Articular chondrocyte of knee joint (primary cell): ENCODE data around the gene MRGPRF. TPM values are rescaled to one million over a fixed set of nuclear protein-coding genes. Genes with fewer than 3 reads are reported as not detected.

Experiments used
- total RNA-seq: library from RNA; depleted of rRNA; stranded (reverse); fragments of >200 nt; gene quantifications from 2 replicates; pipeline ENCODE4 v1.2.3, GENCODE V29; 2012

Gene MRGPRF, protein sequence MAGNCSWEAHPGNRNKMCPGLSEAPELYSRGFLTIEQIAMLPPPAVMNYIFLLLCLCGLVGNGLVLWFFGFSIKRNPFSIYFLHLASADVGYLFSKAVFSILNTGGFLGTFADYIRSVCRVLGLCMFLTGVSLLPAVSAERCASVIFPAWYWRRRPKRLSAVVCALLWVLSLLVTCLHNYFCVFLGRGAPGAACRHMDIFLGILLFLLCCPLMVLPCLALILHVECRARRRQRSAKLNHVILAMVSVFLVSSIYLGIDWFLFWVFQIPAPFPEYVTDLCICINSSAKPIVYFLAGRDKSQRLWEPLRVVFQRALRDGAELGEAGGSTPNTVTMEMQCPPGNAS
- 26.2 and 43.4 TPM in 2 replicates for total RNA-seq

DNA sequence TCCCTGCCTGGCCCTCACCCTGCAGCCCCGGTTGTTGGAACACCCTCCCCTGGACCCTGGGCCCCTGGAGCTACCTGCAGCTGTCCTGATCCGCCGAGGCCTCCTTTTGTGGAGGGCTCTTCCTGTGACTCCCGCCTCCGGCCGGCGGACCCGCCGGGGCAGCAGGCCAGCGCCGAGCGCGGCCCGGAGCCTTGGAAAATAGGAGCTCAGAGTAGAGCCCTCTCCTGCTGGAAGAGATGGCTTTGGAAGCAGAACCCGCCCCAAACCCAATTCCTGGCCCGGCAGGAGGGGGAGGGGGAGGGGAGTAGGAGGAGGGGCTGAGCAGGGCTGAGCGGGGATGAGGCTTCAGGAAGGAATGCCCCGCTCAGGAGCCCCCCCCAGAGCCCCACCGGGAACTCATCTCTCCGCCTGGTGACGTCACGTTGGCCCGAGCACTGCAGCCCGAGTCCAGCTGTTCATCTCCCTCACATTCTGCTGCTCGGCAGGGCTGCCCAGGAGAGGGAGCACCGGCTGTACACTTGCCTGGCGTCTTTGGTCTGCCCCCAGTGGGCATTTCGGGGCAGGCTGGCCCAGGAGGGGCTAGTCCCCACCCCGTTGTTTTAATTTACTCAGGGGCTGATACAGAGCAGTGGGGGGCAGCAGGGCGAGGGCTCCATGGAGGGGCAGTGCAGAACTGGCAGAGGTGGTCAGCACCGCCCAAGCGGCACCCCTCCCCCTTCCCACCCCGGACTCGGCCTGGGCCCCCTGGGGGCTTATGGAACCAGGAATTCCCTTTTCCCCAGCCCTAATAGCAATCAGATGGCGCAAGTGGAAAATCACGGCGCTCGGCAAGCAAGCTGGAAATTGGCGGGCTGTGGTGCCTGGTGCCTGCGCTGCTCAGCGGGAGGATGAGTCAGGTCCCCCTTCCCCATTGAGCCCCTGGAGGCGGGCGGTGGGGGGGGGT, at the start of gene MRGPRF:
Gene MRGPRF (minus strand): TSS at position 238 of the 943 bp plus-strand sequence. CDS start 3,345 bp downstream, outside the sequence.

DNA sequence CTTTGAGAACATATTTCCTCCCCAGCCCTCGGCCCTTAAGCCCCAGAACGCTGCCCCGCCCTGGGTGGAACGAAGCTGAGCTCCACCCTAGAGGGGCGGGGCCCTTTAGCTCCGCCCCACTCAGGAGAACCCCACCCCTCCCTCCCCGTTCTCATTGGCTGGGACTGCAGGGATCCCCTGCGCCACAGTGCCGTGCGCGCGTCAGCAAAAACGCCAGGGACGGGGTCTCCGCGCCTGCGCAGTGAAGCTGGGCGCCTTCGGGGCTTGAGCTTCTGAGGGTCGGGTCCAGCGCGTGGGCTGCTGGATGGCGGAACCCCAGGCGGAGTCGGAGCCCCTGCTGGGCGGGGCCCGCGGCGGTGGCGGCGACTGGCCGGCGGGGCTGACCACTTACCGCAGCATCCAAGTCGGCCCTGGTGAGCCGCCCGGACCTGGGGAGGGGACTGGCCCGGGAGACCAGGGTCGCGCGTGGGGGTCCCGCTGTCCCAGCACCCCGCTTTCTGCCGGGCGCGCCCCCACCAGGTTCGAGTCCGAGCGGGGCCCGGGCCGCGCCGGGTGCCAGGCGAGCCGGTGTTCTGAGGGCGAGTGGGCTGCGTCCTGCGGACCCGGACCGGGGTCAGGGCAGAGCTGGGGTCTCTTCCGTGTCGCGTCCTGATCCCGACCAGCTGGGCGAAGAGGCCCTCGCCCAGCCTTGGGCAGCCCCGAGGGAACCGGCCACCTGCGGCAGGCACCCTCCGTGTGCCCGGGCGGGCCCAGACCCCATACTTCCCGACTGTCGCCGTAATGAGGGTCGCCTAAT, 35.8 kb upstream of the MRGPRF start, which contains the start of gene TPCN2:
Gene TPCN2 (plus strand): TSS at position 239 of the 796 bp plus-strand sequence. CDS start 66 bp downstream, at position 305.

DNA sequence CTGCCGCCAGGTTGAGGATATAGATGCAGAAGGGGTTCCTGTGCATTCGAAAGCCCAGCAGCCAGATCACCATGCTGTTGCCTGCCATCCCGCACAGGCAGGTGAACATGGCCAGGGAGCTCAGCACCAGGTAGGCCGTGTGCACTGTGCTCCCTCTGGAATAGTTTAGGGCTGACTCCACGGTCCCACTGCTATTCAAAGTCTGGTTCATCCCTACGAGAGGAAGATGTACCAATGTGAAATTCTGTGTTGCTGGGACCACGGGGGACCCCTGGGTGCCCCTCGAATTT, 32.3 kb downstream of the MRGPRF start, which contains the start of gene MRGPRD:
Gene MRGPRD (minus strand): TSS at position 211 of the 290 bp plus-strand sequence. CDS start 0 bp downstream, at position 211.

Other genes starting within 250 kb of the MRGPRF start
- 32.7 and 39.7 TPM in 2 replicates for gene CPT1A, start 171.3 kb downstream of the MRGPRF start, total RNA-seq
- gene MRPL21, start 109.4 kb downstream of the MRGPRF start, total RNA-seq, result 40.6 and 46.1 TPM in 2 replicates
- 10.8 and 13.1 TPM in 2 replicates for gene IGHMBP2, start 109.4 kb downstream of the MRGPRF start, total RNA-seq
- gene MRGPRD, start 32.3 kb downstream of the MRGPRF start, total RNA-seq, result not detected in 2 replicates
- gene TPCN2, start 35.7 kb upstream of the MRGPRF start, total RNA-seq, result 14.1 and 20.6 TPM in 2 replicates
- gene SMIM38, start 142.7 kb upstream of the MRGPRF start, total RNA-seq, result 0.11 and 0.39 TPM in 2 replicates